Mammary epithelial cell (primary cell): ENCODE measurements around the gene TMCC1.

Experiments
- CTCF ChIP-seq, 2 donors: IDR thresholded peaks in 1 of 2; conservative IDR thresholded peaks in 1 of 2; 2 replicates each; pipeline ENCODE4 v1.5.1; 2011 to 2012; ENCODE audit warnings: inconsistent platforms in 2 of 2, low read length in 2 of 2, mild to moderate bottlenecking in 2 of 2, control low read depth in 1 of 2, low read depth in 1 of 2; ENCODE audit not compliant: insufficient read depth in 1 of 2; ENCODE audit errors: extremely low read depth in 1 of 2
- EZH2 ChIP-seq: IDR thresholded peaks from 2 replicates; pipeline ENCODE4 v1.6.1; 2012; ENCODE audit warnings: low read length, inconsistent platforms, borderline replicate concordance

GRCh38 chr3:129913618-129914017 is 20.1 kb upstream of the TMCC1 start:
- no peak for TF ChIP-seq CTCF (conservative IDR thresholded peaks at IDR 0.05 in 1 of 2, IDR thresholded peaks at IDR 0.05 in 1 of 2; ENCODE audit: extremely low read depth in 1 of 2, insufficient read depth in 1 of 2, low read depth in 1 of 2, low read length in 2 of 2)
- TF ChIP-seq EZH2 = no peak
